PFSK-1 (cell line): ENCODE data around the gene ZFAND5.

Source experiments
- POLR2AphosphoS5 ChIP-seq: IDR thresholded peaks from 2 replicates; pipeline ENCODE4 v1.6.1; 2012; ENCODE audit warnings: low read depth, mild to moderate bottlenecking, control low read depth, low read length, moderate library complexity
- REST ChIP-seq, 2 experiments: IDR thresholded peaks; 2 replicates each; pipeline versions ENCODE4 v1.6.1 to v1.8.0; 2011 to 2012; ENCODE audit warnings: low read depth in 2 of 2, low read length in 2 of 2, control low read depth in 1 of 2, inconsistent platforms in 1 of 2, mild to moderate bottlenecking in 1 of 2, moderate library complexity in 1 of 2; ENCODE audit not compliant: insufficient read depth in 1 of 2
- TAF1 ChIP-seq: IDR thresholded peaks from 2 replicates; pipeline ENCODE4 v1.6.1; 2012; ENCODE audit warnings: low read length, control low read depth, borderline replicate concordance; ENCODE audit not compliant: insufficient read depth

- TF ChIP-seq REST (IDR thresholded peaks at IDR 0.05; ENCODE audit: insufficient read depth in 1 of 2, low read depth in 2 of 2, low read length in 2 of 2) (no peak), POLR2AphosphoS5 (no peak), TAF1 (no peak)
Observed at GRCh38 chr9:72410214-72410613, 45.2 kb upstream of the ZFAND5 start.
